WTC11 (cell line): ENCODE measurements around the gene RNF212B.

Experiments used
- CREB1 ChIP-seq: sonication (generic); formaldehyde crosslinking; IDR thresholded peaks from 2 replicates; pipeline ENCODE4 v1.8.0; 2023; ENCODE audit warnings: mild to moderate bottlenecking, missing genetic modification reagents
- ETV6 ChIP-seq: sonication (generic); formaldehyde crosslinking; IDR thresholded peaks from 2 replicates; pipeline ENCODE4 v1.8.1; 2022; ENCODE audit warnings: mild to moderate bottlenecking, missing genetic modification reagents
- NFYB ChIP-seq: sonication (generic); formaldehyde crosslinking; conservative IDR thresholded peaks from 2 replicates; pipeline ENCODE4 v1.8.0; 2022; ENCODE audit warnings: low read depth, missing genetic modification reagents
- SMAD3 ChIP-seq: sonication (generic); formaldehyde crosslinking; IDR thresholded peaks from 2 replicates; pipeline ENCODE4 v1.8.0; 2022; ENCODE audit warnings: missing genetic modification reagents, mild to moderate bottlenecking, borderline replicate concordance
- SP1 ChIP-seq: sonication (generic); formaldehyde crosslinking; conservative IDR thresholded peaks from 2 replicates; pipeline ENCODE4 v1.8.1; 2022; ENCODE audit warnings: missing genetic modification reagents
- TEAD4 ChIP-seq: sonication (generic); formaldehyde crosslinking; IDR thresholded peaks from 2 replicates; pipeline ENCODE4 v1.8.0; 2022; ENCODE audit warnings: mild to moderate bottlenecking, missing genetic modification reagents
- TF ChIP-seq, protein P1 (sequence below): fragments of 200-600 bp; IDR thresholded peaks from 2 replicates; pipeline ENCODE4 v1.8.0; 2022; ENCODE audit warnings: antibody characterized with exemption
- TF ChIP-seq, protein P2 (sequence below): sonication (generic); formaldehyde crosslinking; IDR thresholded peaks from 2 replicates; pipeline ENCODE4 v1.8.0; 2022; ENCODE audit warnings: mild to moderate bottlenecking, missing genetic modification reagents
- TF ChIP-seq, protein P3 (sequence below): sonication (generic); formaldehyde crosslinking; IDR thresholded peaks from 2 replicates; pipeline ENCODE4 v1.8.0; 2022; ENCODE audit warnings: mild to moderate bottlenecking, missing genetic modification reagents
- TF ChIP-seq, protein P4 (sequence below): sonication (generic); formaldehyde crosslinking; IDR thresholded peaks from 2 replicates; pipeline ENCODE4 v1.8.0; 2023; ENCODE audit warnings: missing genetic modification reagents
- TF ChIP-seq, protein P5 (sequence below): sonication (generic); formaldehyde crosslinking; IDR thresholded peaks from 2 replicates; pipeline ENCODE4 v1.8.1; 2022; ENCODE audit warnings: mild to moderate bottlenecking, moderate library complexity, missing genetic modification reagents
- TF ChIP-seq, protein P6 (sequence below): sonication (generic); formaldehyde crosslinking; IDR thresholded peaks from 2 replicates; pipeline ENCODE4 v1.8.1; 2023; ENCODE audit warnings: mild to moderate bottlenecking, missing genetic modification reagents, moderate library complexity
- TF ChIP-seq, protein P7 (sequence below): sonication (generic); formaldehyde crosslinking; IDR thresholded peaks from 2 replicates; pipeline ENCODE4 v1.8.0; 2022; ENCODE audit warnings: mild to moderate bottlenecking, missing genetic modification reagents
- TF ChIP-seq, protein P8 (sequence below): sonication (generic); formaldehyde crosslinking; IDR thresholded peaks from 2 replicates; pipeline ENCODE4 v1.8.0; 2022; ENCODE audit warnings: missing genetic modification reagents

DNA sequence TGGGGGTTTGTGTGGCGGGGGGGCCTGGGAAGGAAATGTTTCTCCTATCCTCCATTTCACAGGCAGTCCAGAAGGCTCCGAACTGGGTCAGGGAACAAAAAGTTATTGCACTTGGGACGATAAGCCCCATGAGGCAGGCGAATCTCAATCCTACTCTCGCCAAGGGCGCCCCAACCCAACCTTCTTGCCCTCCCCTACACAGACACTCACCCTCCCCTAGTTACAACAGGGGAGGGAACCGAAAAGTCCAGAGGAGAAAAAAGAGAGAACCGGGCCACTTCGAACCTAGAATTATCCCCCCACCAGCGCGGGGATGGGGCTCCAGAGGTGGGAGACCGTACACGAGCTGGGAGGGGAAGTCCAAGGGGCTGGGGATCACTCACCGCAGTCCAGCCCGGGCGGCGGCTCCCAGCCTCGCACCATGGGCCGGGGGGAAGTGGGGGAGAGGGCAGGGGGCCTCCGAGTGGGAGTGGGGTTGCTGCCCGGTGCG, 47.8 kb downstream of the RNF212B start:
- TF ChIP-seq, protein P1, sequence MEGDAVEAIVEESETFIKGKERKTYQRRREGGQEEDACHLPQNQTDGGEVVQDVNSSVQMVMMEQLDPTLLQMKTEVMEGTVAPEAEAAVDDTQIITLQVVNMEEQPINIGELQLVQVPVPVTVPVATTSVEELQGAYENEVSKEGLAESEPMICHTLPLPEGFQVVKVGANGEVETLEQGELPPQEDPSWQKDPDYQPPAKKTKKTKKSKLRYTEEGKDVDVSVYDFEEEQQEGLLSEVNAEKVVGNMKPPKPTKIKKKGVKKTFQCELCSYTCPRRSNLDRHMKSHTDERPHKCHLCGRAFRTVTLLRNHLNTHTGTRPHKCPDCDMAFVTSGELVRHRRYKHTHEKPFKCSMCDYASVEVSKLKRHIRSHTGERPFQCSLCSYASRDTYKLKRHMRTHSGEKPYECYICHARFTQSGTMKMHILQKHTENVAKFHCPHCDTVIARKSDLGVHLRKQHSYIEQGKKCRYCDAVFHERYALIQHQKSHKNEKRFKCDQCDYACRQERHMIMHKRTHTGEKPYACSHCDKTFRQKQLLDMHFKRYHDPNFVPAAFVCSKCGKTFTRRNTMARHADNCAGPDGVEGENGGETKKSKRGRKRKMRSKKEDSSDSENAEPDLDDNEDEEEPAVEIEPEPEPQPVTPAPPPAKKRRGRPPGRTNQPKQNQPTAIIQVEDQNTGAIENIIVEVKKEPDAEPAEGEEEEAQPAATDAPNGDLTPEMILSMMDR = no peak
- TF ChIP-seq TEAD4 (CRISPR knock-in tag) (no peak), SMAD3 (CRISPR knock-in tag) (no peak), SP1 (CRISPR knock-in tag) (no peak; the same call in 1 of the 2 replicates), NFYB (CRISPR knock-in tag) (no peak), ETV6 (CRISPR knock-in tag) (no peak), CREB1 (CRISPR knock-in tag) (no peak)
- TF ChIP-seq, protein P2, sequence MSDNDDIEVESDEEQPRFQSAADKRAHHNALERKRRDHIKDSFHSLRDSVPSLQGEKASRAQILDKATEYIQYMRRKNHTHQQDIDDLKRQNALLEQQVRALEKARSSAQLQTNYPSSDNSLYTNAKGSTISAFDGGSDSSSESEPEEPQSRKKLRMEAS = no peak
- TF ChIP-seq, protein P3, sequence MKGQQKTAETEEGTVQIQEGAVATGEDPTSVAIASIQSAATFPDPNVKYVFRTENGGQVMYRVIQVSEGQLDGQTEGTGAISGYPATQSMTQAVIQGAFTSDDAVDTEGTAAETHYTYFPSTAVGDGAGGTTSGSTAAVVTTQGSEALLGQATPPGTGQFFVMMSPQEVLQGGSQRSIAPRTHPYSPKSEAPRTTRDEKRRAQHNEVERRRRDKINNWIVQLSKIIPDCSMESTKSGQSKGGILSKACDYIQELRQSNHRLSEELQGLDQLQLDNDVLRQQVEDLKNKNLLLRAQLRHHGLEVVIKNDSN (CRISPR knock-in tag) = no peak
- TF ChIP-seq, protein P4, sequence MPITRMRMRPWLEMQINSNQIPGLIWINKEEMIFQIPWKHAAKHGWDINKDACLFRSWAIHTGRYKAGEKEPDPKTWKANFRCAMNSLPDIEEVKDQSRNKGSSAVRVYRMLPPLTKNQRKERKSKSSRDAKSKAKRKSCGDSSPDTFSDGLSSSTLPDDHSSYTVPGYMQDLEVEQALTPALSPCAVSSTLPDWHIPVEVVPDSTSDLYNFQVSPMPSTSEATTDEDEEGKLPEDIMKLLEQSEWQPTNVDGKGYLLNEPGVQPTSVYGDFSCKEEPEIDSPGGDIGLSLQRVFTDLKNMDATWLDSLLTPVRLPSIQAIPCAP = no peak
- TF ChIP-seq, protein P5, sequence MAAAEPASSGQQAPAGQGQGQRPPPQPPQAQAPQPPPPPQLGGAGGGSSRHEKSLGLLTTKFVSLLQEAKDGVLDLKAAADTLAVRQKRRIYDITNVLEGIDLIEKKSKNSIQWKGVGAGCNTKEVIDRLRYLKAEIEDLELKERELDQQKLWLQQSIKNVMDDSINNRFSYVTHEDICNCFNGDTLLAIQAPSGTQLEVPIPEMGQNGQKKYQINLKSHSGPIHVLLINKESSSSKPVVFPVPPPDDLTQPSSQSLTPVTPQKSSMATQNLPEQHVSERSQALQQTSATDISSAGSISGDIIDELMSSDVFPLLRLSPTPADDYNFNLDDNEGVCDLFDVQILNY (CRISPR knock-in tag) = no peak
- TF ChIP-seq, protein P6, sequence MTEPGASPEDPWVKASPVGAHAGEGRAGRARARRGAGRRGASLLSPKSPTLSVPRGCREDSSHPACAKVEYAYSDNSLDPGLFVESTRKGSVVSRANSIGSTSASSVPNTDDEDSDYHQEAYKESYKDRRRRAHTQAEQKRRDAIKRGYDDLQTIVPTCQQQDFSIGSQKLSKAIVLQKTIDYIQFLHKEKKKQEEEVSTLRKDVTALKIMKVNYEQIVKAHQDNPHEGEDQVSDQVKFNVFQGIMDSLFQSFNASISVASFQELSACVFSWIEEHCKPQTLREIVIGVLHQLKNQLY = no peak
- TF ChIP-seq, protein P7, sequence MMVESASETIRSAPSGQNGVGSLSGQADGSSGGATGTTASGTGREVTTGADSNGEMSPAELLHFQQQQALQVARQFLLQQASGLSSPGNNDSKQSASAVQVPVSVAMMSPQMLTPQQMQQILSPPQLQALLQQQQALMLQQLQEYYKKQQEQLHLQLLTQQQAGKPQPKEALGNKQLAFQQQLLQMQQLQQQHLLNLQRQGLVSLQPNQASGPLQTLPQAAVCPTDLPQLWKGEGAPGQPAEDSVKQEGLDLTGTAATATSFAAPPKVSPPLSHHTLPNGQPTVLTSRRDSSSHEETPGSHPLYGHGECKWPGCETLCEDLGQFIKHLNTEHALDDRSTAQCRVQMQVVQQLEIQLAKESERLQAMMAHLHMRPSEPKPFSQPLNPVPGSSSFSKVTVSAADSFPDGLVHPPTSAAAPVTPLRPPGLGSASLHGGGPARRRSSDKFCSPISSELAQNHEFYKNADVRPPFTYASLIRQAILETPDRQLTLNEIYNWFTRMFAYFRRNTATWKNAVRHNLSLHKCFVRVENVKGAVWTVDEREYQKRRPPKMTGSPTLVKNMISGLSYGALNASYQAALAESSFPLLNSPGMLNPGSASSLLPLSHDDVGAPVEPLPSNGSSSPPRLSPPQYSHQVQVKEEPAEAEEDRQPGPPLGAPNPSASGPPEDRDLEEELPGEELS = no peak
- TF ChIP-seq, protein P8, sequence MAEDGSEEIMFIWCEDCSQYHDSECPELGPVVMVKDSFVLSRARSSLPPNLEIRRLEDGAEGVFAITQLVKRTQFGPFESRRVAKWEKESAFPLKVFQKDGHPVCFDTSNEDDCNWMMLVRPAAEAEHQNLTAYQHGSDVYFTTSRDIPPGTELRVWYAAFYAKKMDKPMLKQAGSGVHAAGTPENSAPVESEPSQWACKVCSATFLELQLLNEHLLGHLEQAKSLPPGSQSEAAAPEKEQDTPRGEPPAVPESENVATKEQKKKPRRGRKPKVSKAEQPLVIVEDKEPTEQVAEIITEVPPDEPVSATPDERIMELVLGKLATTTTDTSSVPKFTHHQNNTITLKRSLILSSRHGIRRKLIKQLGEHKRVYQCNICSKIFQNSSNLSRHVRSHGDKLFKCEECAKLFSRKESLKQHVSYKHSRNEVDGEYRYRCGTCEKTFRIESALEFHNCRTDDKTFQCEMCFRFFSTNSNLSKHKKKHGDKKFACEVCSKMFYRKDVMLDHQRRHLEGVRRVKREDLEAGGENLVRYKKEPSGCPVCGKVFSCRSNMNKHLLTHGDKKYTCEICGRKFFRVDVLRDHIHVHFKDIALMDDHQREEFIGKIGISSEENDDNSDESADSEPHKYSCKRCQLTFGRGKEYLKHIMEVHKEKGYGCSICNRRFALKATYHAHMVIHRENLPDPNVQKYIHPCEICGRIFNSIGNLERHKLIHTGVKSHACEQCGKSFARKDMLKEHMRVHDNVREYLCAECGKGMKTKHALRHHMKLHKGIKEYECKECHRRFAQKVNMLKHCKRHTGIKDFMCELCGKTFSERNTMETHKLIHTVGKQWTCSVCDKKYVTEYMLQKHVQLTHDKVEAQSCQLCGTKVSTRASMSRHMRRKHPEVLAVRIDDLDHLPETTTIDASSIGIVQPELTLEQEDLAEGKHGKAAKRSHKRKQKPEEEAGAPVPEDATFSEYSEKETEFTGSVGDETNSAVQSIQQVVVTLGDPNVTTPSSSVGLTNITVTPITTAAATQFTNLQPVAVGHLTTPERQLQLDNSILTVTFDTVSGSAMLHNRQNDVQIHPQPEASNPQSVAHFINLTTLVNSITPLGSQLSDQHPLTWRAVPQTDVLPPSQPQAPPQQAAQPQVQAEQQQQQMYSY (CRISPR knock-in tag) = no peak
